Bronchial epithelial cell (primary cell): ENCODE data around the gene ABI3BP. TPM values are rescaled to one million over a fixed set of nuclear protein-coding genes. Genes with fewer than 3 reads are reported as not detected.

Experiments used
- DNase-seq: peaks from one replicate; pipeline ENCODE4 v3.0.0-alpha.2; 2010; ENCODE audit warnings: low read depth
- FAIRE-seq: peaks from 2 replicates; lab custom pipeline; 2011; peaks lifted over from hg19 to GRCh38; lab: Jason Lieb, UNC
- H3K27me3 ChIP-seq: 2 replicates; pipeline ENCODE4 v1.5.1; 2011; ENCODE audit warnings: low read length; ENCODE audit not compliant: control insufficient read depth, insufficient read depth
- H3K36me3 ChIP-seq: 2 replicates; pipeline ENCODE4 v1.5.1; 2011; ENCODE audit warnings: low read length; ENCODE audit not compliant: control insufficient read depth, insufficient read depth
- H3K4me3 ChIP-seq: 2 replicates; pipeline ENCODE4 v1.5.1; 2011; ENCODE audit warnings: mild to moderate bottlenecking, low read depth, low read length, control low read depth
- total RNA-seq: library from RNA; depleted of rRNA; stranded (reverse); fragments of >200 nt; gene quantifications from 2 replicates; pipeline ENCODE4 v1.2.1, GENCODE V29; 2014
- TF ChIP-seq, protein P1 (sequence below): IDR thresholded peaks from 2 replicates; pipeline ENCODE4 v1.5.1; 2011; ENCODE audit warnings: mild to moderate bottlenecking, moderate library complexity, low read length, control low read depth, inconsistent platforms; ENCODE audit not compliant: insufficient read depth, severe bottlenecking

The ABI3BP gene
- total RNA-seq, 1 donor from 2014 or later: 0.53 TPM

DNA sequence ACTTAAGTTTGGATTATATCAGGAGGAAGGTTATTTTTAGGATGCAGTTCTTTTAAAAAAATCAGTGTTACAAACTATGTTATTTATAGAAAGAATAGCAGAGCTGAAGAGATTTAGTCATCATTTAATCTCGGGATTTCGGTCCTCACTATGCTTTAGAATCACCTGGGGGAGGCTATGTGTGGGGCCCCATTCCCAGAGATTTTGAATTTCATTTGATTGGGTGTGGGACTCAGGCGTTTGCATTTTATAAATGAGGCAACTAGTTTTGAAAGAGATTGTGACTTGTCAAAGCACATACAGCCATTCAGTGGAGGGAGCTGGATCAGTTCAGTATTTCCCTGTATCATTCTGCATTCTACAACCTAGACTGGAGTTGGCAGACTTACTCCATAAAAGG is 247.1 kb downstream of the ABI3BP start:
- TF ChIP-seq, protein P1, sequence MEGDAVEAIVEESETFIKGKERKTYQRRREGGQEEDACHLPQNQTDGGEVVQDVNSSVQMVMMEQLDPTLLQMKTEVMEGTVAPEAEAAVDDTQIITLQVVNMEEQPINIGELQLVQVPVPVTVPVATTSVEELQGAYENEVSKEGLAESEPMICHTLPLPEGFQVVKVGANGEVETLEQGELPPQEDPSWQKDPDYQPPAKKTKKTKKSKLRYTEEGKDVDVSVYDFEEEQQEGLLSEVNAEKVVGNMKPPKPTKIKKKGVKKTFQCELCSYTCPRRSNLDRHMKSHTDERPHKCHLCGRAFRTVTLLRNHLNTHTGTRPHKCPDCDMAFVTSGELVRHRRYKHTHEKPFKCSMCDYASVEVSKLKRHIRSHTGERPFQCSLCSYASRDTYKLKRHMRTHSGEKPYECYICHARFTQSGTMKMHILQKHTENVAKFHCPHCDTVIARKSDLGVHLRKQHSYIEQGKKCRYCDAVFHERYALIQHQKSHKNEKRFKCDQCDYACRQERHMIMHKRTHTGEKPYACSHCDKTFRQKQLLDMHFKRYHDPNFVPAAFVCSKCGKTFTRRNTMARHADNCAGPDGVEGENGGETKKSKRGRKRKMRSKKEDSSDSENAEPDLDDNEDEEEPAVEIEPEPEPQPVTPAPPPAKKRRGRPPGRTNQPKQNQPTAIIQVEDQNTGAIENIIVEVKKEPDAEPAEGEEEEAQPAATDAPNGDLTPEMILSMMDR: no peak
- DNase-seq: no peak
- no peak overlapping the region for H3K4me3 ChIP-seq
- no peaks in the 10 kb centered on the region for H3K27me3 ChIP-seq
- FAIRE-seq: no peak
- H3K36me3 ChIP-seq: peaks cover 10% of the 10 kb centered on the region

DNA sequence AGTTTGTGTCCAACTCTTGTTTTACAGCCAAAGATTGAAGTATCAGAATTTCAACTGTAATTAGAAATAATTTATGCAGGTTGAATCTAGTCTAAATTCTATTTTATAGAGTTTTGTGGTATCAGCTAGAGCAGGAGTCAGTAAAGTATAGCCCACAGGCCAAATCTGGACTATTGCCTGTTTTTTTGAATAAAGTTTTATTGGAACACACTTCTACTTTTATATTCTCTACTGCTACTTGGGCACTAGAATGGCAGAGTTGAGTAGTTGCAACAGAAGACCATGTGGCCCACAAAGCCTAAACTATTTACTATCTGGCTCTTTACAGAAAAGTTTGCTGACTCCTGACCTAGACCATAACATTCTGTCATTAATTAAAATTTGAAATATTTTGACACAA is 247.6 kb downstream of the ABI3BP start:
- peaks cover 10% of the 10 kb centered on the region for H3K36me3 ChIP-seq
- no peak overlapping the region for H3K4me3 ChIP-seq
- DNase-seq (no peak), FAIRE-seq (no peak)
- TF ChIP-seq, protein P1: no peak
- no peaks in the 10 kb centered on the region for H3K27me3 ChIP-seq

DNA sequence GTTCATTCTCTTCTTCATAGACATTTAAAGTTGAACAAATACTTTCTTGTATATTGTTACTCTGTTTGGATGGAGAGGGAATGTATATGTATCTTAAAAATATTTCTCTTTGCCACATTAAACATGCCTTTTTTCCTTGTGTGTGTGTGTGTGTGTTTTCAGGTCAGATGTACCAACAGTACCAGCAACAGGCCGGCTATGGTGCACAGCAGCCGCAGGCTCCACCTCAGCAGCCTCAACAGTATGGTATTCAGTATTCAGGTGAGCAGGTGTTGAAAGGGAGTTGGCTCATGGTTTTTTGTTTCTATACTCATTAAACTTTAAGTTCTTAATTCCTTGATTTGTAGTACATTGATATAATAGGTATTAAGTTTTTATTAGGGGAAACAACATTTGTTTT is 248.6 kb downstream of the ABI3BP start:
- no peak for FAIRE-seq
- TF ChIP-seq, protein P1: no peak

GRCh38 chr3:100743535-100743934 is 249.7 kb downstream of the ABI3BP start:
- FAIRE-seq (no peak), DNase-seq (no peak)
- Histone ChIP-seq H3K27me3 (no peaks in the 10 kb centered on the region), H3K36me3 (peaks cover 12% of the 10 kb centered on the region), H3K4me3 (no peak overlapping the region)
- TF ChIP-seq, protein P1: no peak

More for the DNA sequence above, 248.6 kb downstream of the ABI3BP start:
- Histone ChIP-seq H3K4me3 (no peak overlapping the region), H3K36me3 (peaks cover 12% of the 10 kb centered on the region), H3K27me3 (no peaks in the 10 kb centered on the region)
- no peak for DNase-seq

GRCh38 chr3:100740207-100740606 is 253.0 kb downstream of the ABI3BP start:
- FAIRE-seq: no peak
- Histone ChIP-seq H3K36me3 (peaks cover 6% of the 10 kb centered on the region), H3K4me3 (no peak overlapping the region), H3K27me3 (no peaks in the 10 kb centered on the region)
- TF ChIP-seq, protein P1: no peak
- DNase-seq: no peak

GRCh38 chr3:100737334-100737733 is 255.9 kb downstream of the ABI3BP start:
- FAIRE-seq: no peak
- peaks cover 7% of the 10 kb centered on the region for H3K36me3 ChIP-seq
- no peak overlapping the region for H3K4me3 ChIP-seq
- TF ChIP-seq, protein P1: peak; percentile 19
- peak; percentile 51 for DNase-seq
- H3K27me3 ChIP-seq: no peaks in the 10 kb centered on the region
